ENCODE measurements around the gene EXOC6B.
A peak's percentile ranks its signal among the peaks of the same experiment; 100 is the strongest.

The EXOC6B gene

DNA sequence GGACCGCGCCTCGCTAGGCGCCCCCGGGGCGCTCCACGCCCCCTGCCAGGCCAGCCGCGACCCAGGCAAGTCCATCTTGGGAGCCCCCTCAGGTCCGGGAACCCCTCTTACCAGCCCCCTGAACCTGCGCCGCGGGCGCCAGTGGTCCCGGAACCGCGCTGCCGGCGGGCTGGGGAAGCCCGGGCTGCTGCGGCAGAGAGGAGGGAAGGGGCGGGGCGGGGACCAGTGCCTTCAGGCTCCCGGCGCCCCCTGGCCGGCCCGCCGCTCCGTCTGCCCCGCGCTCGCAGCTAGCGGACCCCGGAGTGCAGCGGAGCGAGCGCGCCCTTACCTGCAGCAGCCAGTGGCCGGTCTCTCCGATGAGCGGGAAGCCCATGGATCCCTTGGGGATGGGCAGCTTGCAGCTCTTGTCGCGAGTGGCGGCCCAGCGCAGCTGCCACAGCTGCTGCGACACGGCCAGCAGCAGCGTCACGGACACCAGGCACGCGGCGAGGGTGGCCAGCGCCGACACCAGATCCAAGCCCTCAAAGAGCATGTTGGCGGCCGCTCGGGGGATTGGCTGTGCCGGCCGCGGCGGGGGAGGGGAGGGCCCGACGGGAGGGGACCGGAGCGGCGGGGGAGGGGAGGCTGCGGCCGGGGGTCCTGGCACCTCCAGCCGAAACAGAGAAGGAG, 678.4 kb downstream of the EXOC6B start, which contains the start of gene CYP26B1:
Gene CYP26B1, minus strand, starts transcription at position 560 of the 669 bp plus-strand sequence. Its CDS starts 28 bp downstream, at position 532.
- no peak for DNase-seq (ENCODE audit: low read depth in 2 of 2)

DNA sequence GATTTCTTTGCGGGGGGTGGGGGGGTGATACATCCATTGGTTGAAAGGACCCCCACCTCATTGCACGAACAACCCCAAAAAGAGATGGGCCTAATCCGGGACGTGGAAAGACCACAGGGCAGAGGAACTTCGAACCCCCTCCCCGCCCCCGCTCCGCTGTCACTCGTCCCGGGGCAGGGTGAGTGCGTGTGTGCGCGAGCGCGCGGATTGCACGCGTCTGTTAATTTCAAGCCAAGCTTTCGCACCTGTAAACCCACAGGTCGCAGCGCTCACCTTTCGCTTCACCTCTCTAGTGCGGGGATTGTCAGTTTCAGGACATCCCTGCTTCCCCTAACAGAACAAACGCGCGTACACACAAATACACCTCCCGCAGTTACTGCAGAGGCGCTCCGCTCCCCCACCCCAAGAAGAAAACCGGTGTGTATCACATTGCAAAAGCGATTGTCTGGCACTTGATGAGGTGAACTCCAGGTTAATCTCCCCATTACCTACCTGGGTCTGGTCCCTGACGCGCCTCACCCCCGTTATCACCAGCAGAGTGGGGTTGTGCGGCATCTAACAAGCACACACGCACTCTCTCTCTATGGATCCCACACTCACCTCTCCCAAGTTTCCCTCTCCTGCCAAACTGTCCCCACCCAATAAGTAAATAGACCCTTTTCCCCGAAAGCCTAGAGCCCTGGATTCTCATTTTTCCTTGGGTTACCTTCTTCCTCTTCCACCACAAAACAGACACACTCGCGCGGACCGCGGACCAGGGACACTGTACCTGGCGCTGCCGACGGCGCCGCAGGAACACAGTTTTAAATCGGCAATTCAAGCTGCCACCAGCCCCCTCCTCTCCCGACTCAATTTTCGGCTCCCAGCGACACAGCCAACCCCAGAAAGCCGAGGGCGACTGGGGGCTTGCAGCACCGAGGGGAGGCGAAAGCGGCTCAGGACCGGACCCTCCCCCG, 679.2 kb downstream of the EXOC6B start:
- DNase-seq (ENCODE audit: low read depth in 2 of 2) = no peak

DNA sequence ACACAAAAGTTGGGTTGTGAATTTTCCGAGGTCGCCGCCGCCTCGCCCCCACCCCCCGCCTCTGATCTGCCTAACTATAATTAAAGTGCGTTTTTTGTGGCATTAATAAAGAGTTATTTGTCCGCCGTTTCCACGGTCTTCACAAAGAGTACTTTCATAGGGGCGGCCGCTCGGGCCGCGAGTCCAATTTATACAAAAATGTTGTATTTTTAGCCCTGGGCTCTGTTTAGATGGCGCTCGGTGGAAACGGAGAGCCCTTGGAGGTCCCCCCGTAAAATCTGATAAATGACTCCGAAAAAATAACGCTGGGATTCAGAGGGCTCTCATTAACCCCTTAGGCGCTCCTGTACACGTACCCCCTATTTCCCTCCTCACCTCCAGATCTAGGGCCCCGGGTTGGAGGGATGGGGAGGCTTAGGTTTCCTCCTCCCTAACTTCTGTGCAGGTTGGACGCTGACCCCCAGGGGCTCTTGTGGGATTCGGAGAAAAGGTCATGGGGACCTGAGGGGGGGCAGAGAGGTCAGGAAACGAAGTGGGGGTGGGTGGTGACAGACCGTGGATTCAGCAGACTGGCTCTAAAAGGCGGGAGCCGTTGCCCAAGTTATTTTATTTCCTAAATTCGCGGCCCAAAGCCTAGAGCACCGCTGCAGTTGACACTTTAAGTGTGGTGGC, 680.0 kb downstream of the EXOC6B start:
- no peak for DNase-seq (ENCODE audit: low read depth in 2 of 2)

DNA sequence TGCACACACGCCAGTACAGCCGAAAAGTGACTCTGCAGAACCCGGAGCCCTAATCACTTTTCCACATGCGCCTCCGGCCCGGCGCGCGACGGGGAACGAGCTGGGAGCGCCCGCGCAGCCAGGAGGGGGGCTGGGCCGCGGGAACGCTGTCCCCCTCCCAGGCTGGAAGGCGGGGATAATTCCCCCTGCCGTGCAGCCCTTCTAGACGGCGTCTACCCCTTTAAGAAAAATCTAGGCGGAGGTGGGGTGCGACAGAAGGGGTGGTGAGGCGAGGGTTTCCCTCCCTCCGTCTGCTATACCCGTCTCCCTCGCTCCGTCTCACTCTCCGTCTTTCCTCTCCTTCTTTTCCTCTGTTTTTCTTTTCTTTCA, 680.6 kb downstream of the EXOC6B start:
- DNase-seq (ENCODE audit: low read depth in 2 of 2) = no peak

DNA sequence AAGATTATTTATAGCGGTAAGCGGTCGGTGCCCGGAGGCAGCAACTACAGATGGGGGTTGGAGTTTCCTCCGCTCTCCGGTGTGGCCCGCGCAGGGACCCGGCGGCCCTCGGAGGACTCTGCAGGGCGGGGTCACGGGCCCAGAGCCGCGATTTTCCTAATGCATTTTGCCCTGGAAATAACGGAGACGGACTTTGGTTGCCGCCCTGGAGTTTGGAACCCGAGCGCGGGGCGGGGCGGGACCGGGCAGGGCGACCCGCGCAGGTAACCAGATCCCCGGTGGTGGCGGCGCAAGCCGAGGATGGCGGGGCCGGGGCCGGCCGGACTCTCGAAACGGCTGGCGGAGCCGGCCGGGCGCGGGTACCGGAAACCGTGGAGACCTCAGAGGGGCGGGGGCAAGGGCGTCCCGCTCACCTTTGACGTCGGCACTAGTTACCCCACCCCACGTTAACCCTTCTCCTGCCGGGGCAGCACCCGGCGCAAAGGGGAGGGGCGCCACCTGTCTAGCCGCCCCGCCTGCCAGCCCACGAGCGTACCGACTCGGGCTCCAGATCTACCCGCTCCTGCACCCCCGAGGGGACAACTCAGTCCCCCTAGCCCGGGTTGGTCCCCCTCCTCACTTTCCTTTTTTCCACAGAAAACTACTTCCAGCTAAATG, 681.1 kb downstream of the EXOC6B start:
- no peak for DNase-seq (ENCODE audit: low read depth in 2 of 2)

DNA sequence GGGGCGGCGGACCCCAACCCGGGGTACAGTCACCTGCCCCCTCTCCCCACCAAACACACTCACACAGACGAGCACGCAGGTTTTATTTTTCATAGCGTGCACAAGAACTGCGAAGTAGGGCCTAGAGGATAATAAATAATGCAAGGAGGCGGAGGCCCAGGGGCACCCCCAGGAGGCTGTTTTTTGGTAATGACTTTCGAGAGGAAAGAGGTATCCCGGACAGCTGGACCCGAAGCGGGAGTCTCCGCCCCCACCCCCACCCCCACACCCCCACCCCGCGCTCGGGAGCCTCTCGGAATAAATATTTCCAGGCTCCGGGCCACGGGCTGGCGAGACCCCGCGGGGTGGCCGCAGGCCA, 681.6 kb downstream of the EXOC6B start:
- no peak for DNase-seq (ENCODE audit: low read depth in 2 of 2)

DNA sequence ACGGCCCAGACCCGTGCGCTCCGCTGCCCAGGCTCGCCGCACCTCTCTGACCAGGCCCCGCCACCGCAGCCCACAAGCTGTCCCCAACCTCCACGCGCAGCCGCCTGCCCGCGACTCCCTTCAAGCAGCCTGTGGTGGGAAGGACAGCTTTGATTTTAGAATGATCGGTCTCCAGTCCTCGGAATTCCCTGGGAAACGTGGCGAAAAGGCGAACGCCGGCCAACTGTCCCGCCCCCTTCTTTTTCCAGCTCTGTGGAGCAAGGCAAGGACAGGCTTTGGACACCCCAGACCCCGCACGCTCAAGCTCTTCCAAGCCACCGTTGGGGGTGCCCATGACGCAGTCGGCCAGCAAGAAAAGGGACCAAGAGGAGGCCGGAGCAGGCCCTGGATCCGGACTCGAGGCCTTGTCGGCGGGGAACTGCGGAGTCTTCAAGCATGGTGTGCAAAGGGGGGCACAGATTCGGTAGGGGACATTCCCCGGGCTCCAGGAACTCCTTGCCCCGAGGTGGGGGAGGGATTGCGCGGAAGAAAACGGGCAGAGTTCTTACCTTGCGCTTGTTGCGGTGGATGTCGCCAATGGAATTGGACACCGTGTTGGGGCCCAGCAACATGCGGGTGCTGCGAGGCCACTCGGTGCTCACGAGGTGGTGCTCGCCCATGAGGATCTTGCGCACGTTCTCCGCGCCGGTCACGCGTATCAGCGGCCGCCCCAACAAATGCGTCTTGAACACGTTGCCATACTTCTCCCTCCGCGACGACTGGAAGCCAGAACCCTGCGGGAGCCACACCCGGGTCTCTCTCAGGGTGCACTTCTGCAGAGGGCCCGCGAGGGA, 682.2 kb downstream of the EXOC6B start:
- no peak for DNase-seq (ENCODE audit: low read depth in 2 of 2)

DNA sequence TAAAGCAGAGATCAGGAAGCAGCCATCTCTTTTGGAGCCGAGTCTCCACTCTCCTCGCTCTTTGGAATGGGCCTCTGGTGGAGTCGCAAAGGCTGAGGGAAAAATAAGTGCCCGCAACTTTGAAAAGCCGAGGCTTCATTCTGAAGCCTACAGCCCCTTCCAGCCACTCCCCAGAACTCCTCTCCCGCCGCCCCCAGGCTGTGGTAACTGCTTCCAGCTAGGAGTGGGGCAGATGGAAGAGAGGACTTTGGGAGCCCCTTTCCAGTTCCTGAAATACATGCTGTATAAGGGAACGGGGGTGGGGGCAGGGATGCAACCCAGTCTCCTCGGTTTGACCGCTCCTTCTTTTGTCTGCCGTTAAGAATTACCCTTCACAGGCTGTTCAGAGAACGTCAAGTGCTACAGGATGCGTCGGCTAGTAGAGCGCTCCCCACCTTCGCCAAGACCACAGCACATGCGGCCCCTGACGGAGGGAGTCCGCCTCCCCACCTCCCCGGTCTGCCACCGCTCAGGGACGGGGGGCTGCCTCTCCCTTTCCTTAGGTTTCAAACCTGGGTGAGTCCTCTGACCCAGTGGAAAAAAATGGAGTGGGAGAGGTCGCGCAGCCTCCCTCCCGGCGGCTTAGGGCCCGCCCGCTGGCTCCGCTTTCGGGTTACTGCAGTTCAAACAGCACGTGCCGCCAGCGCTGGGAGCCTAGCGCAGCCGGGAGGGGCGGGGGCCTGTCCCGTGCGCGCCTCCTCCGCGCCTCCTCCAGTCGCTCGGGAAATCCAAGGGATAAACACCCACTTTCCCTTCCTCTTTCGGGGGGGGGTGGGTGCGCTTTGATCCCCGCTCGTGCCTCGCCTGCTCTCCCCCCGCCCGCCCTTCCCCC, 683.0 kb downstream of the EXOC6B start:
- no peak for DNase-seq (ENCODE audit: low read depth in 2 of 2)

DNA sequence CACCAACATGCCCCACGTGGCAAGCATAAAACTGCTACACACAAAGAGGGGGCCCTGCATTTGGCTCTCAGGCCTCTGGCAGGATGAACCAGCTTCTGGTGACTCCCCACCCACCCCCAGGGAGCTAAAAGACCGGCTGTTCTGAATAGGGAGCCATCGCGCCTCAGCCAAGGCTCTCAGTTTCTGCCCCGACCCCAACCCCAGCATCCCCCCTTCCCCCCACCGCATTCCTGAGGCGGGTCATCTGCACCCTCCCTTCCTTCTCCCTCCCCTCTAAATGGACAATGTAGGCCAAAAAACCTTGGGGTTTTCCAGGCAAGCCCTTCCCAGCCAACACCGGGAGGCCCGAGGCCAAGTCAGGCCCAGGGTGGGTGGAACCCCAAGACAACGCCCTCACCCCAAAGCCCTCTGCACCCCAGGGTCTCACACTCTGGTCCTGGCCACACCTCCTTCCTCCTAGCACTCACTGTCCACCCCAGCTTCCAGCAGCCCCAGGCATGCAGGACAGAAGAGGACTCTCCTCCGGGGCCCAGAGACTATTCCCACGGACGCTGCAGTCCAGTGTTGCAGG, 683.9 kb downstream of the EXOC6B start:
- DNase-seq (ENCODE audit: low read depth in 2 of 2) = no peak

DNA sequence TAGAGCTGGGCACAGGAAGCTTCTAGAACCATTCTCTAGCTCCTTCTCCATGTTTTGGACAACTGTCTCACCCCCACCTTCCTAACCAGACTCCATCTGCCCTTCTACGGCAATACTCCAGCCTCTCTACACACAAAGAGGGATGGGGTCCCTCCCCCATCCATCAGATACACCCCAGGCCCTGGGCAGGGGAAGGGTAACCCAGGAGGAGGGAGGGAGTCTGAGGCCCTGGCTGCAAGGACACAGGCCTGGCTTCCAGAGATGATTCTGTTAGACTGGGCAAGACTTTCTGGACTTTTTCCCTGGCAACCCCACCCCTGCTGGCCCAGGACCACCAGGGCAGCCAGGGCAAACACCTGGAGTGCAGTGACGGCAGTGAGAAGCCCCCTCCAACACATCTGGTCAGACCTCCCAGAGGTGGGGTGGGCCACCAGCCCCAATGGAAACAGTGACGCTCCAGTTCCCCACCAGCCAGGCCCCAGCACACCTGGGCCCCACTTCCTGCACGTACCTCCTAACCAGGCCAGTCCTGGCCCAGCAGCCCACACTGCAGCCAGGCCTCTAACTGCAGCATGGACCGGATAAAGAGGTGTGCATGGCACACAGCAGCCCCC, 684.7 kb downstream of the EXOC6B start:
- DNase-seq (ENCODE audit: low read depth in 2 of 2) = no peak

DNA sequence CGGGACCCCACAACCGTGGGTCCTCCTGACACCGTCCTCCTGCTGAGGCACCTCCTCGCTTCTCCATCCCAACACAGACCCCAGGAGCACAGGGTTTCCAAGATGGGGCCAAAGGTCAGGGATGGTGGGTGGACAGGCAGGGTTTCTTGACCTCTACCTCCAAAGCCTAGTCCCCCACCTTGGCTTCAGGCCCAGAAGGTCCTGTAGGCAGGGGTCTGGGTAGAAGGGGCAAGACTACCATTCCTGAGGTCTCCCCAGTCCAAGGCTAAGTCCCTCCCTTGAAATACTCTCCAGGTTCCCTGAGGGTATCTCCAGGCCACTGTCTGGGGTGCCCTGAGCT, 685.2 kb downstream of the EXOC6B start:
- DNase-seq (ENCODE audit: low read depth in 2 of 2) = no peak

DNA sequence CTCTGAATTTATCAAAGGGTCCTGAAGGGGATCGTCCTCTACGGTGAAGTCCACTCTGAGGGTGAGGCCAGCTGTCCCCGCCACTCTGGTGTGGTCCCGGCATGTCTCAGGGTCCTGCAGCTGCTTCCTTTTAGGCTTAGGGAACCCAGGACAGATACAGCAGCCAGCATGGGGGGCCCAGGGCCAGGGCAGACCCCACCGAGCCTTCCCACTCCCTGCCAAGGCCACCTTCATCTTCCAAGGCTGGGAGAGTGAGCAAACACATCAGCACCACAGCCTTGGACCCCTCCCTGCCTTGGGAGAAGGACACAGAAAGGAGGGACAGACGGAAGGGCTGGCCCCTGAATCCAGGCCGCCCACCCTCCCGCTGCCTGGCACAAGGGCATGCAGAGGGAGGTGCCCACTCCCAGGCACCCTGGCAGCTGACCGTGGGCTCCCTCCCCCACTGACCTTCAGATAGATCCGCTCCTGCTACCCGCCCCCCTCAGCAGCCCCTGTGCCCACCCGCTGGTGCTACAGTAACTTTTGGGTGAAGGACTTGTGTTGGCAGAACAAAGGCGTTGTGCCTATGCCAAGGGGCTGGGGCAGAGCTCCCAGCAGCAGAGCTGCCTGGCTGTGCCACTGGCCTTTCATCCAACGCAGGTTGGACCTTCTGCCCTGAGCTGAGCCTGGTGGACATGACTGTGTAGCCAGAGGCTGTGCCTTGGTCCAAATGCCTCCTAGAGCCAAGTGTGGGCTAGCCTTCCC, 685.8 kb downstream of the EXOC6B start:
- no peak for DNase-seq (ENCODE audit: low read depth in 2 of 2)

DNA sequence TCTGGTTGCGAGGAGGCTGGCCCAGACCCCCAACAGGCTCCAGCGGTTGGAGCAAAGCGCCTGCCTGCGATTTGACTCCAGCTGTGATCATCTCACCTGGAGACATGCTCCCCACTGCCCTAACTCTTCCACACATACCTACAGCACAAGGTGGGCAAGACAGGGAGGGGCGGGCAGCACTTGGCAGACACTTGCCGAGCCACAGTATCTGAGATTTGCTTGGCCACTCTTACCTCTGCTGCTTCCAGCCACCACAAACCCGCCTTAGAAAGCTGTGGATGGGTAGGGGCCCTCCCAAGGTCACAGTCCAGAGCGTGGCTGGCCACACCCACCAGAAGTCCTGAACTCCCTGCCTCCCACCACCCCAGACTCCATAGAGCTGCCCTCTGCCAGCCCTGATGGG, 686.4 kb downstream of the EXOC6B start:
- no peak for DNase-seq (ENCODE audit: low read depth in 2 of 2)

DNA sequence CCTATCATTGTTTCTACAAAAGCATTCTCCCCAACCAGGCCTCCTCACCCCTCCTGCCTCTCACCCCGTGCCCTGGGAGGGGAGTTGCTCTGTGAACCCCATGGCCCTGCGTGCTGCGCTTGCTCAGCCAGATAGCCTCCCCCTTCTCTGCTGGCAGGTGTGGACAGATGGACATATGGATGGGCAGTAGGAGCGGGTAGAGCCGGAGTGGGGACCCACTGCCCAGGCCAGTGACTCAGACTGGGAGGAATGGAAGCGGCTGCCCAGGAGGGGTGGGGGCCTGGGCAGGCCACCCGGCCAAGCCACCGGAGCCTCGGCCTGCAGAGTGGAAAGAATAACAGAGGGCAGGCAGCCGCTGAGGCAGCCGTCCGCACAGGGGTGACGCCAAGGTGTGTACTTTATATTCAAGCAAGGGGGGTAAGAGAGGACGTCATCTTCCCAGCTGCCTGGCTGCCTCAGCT, 686.9 kb downstream of the EXOC6B start:
- no peak for DNase-seq (ENCODE audit: low read depth in 2 of 2)

DNA sequence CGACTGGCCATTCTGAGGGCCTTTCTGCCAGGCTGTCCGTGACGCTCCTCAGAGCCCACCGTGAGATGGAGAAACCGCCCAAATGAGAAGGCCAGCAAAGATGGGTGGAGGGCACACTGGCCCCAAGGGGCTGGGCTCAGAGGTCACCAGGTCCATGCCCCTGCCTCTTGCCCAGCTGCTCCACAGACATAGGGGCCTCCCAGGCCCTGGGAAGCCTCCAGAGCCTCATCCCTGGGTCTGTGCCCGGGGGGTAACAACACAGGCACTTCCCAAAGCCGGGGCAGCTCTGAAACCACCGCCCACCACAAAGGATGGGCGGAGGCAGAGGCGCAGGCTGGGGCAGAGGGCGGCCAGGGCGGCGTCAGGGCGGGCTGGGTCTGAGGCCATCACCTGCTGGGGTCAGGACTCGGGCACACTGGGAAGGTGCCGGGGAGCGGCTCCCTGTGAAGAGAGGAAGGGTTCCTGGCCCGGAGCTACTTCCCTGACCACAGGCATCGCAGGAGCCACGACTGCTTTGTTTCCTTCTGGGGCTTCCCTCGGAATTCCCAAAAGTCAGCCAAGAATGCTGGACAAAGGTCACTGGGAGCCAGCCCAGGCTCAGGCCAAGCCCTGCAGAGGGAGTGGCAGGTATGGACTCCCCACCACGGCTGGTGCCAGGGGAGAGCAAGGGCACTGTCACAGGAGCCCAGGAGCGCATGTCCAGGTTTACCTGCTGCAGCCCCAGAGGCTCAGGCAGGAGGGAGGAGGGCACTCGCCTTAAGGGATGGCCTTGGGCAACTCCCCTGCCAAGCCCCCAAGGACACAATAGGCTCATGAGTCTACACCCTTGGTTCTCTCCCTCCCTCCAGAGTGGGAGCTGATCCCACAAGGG, 687.6 kb downstream of the EXOC6B start:
- DNase-seq (ENCODE audit: low read depth in 2 of 2) = no peak

DNA sequence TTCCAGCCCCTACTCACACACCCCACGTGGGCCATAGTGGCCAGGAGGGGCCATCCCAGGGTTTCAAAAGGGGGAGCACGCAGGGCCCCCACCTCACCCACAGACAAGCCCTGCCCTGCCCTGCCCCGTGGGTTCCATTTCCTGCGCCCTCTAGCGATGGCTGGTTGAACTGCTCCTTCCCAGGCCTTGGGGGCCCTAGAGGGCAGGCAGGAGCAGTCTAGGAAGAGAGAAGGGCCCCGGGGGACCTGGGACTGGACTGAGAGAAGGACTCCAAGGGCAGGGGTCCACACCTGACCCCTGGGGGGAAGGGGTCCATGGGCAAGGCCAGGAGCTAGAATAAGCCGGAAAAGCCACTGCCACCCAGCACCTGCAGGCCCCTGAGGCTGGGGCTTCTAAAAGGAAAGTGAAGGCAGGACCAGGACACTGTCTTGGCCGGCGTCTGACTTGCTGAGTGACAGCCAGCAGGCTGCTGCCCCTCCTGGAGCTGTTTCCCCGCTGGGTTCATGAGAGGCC, 688.3 kb downstream of the EXOC6B start:
- peak; percentile 33 to 48 for DNase-seq (ENCODE audit: low read depth in 2 of 2)

DNA sequence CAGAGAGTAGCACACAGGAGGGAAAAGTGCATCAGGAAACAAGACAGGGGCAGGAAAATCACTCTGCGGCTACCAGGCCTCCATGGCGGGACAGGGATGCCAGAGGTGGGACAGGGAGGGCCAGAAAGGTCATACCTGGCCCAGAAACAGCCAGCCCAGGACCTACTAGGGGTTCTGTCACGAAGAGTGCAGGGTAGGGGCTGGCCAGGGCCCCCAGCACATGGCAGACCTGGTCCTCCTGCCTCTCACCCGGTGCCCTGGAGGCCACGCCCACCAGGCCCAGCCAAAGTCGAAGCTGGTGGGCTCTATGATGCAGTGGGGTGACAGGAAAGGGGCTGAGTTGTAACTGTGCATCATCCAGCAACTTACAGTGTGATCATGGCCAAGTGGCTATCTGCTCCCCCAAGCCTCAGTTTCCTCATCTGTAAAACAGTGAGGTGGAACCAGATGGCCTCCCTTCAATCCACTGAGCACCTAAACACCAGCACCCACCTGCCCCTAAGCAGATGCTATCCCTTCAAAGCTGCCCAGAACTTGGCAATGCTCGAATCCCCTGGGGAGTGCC, 688.8 kb downstream of the EXOC6B start:
- no peak for DNase-seq (ENCODE audit: low read depth in 2 of 2)
